HEK293T (cell line): ENCODE data around the gene ZNF862.

Experiments used
- CTCF ChIA-PET: fragments of 350-600 bp; formaldehyde crosslinking; extraction: SDS; loops from one replicate; lab custom pipeline; 2021; ENCODE audit warnings: antibody characterized with exemption, inconsistent platforms; lab: Yijun Ruan, JAX
- POLR2A ChIA-PET: fragments of 350-600 bp; formaldehyde crosslinking; extraction: SDS; loops from one replicate; lab custom pipeline; 2020; ENCODE audit warnings: antibody characterized with exemption, inconsistent platforms; lab: Yijun Ruan, JAX
- DNase-seq: peaks from one replicate; pipeline ENCODE4 v3.0.0; 2012; ENCODE audit warnings: mixed read lengths; ENCODE audit errors: extremely low spot score
- ARNT ChIP-seq: fragments of 450-650 bp; IDR thresholded peaks from 2 replicates; pipeline ENCODE4 v1.6.1; 2017; ENCODE audit warnings: mild to moderate bottlenecking
- BHLHE40 ChIP-seq: fragments of 450-650 bp; IDR thresholded peaks from 2 replicates; pipeline ENCODE4 v1.6.1; 2016; ENCODE audit warnings: mild to moderate bottlenecking, moderate library complexity, borderline replicate concordance
- CTBP1 ChIP-seq: fragments of 450-650 bp; IDR thresholded peaks from 2 replicates; pipeline ENCODE4 v1.6.1; 2016; ENCODE audit warnings: borderline replicate concordance
- ELF4 ChIP-seq: fragments of 450-650 bp; IDR thresholded peaks from 2 replicates; pipeline ENCODE4 v1.6.1; 2017; ENCODE audit warnings: antibody characterized with exemption
- FOXA1 ChIP-seq: fragments of 450-650 bp; IDR thresholded peaks from 2 replicates; pipeline ENCODE4 v1.6.1; 2016; ENCODE audit warnings: mild to moderate bottlenecking
- FOXK2 ChIP-seq: fragments of 450-650 bp; IDR thresholded peaks from 2 replicates; pipeline ENCODE4 v1.6.1; 2016; ENCODE audit warnings: mild to moderate bottlenecking
- FOXM1 ChIP-seq: fragments of 450-650 bp; IDR thresholded peaks from 2 replicates; pipeline ENCODE4 v1.6.1; 2017; ENCODE audit warnings: mild to moderate bottlenecking, borderline replicate concordance
- HDGF ChIP-seq: fragments of 450-650 bp; IDR thresholded peaks from 2 replicates; pipeline ENCODE4 v1.6.1; 2017; ENCODE audit warnings: antibody characterized with exemption, borderline replicate concordance
- L3MBTL2 ChIP-seq: fragments of 450-650 bp; conservative IDR thresholded peaks from 2 replicates; pipeline ENCODE4 v1.6.1; 2016; ENCODE audit warnings: mild to moderate bottlenecking
- LEF1 ChIP-seq: fragments of 450-650 bp; IDR thresholded peaks from 2 replicates; pipeline ENCODE4 v1.6.1; 2017; ENCODE audit warnings: mild to moderate bottlenecking, borderline replicate concordance
- NFRKB ChIP-seq: fragments of 450-650 bp; IDR thresholded peaks from 2 replicates; pipeline ENCODE4 v1.6.1; 2016; ENCODE audit warnings: mild to moderate bottlenecking, moderate library complexity
- SP1 ChIP-seq: fragments of 450-650 bp; IDR thresholded peaks from 2 replicates; pipeline ENCODE4 v1.6.1; 2017
- SUZ12 ChIP-seq: fragments of 450-650 bp; IDR thresholded peaks from 2 replicates; pipeline ENCODE4 v1.6.1; 2016; ENCODE audit warnings: mild to moderate bottlenecking
- TARDBP ChIP-seq: fragments of 450-650 bp; IDR thresholded peaks from 2 replicates; pipeline ENCODE4 v1.6.1; 2016
- ZNF384 ChIP-seq: fragments of 450-650 bp; IDR thresholded peaks from 2 replicates; pipeline ENCODE4 v1.6.1; 2016
- TF ChIP-seq, protein P1 (sequence below): fragments of 450-650 bp; IDR thresholded peaks from 2 replicates; pipeline ENCODE4 v1.6.1; 2016

Gene ZNF862

DNA sequence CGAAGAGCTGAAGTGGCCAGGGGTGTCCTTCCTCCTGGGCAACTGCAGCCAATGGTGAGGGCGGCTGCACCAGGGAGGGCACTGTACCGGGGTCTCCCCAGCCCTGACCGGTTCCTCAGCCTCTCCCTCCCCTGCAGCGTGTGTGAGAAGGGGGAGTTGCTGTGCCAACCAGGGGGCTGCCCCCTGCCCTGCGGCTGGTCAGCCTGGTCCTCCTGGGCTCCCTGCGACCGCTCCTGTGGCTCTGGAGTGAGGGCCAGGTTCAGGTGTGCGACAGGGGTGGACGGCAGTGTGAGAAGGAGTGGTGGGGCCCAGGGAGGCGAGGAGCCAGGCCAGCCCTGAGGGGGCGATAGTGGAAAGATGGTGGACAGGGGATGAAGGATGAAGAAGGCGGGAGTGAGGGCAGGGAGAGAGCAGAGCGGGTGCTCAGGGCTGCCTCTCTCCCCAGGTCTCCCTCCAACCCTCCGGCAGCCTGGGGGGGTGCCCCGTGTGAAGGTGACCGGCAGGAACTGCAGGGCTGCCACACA, 34.6 kb upstream of the ZNF862 start:
- ChIA-PET POLR2A (no interaction called here), CTCF (no interaction called here)
- TF ChIP-seq SP1 (no peak), L3MBTL2 (no peak), HDGF (no peak), ARNT (no peak), FOXK2 (no peak), LEF1 (no peak), FOXM1 (no peak), BHLHE40 (no peak), ZNF384 (no peak), FOXA1 (no peak), TARDBP (no peak), NFRKB (no peak), CTBP1 (no peak), ELF4 (no peak), SUZ12 (no peak)
- TF ChIP-seq, protein P1, sequence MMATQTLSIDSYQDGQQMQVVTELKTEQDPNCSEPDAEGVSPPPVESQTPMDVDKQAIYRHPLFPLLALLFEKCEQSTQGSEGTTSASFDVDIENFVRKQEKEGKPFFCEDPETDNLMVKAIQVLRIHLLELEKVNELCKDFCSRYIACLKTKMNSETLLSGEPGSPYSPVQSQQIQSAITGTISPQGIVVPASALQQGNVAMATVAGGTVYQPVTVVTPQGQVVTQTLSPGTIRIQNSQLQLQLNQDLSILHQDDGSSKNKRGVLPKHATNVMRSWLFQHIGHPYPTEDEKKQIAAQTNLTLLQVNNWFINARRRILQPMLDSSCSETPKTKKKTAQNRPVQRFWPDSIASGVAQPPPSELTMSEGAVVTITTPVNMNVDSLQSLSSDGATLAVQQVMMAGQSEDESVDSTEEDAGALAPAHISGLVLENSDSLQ, result no peak
- no peak for DNase-seq

DNA sequence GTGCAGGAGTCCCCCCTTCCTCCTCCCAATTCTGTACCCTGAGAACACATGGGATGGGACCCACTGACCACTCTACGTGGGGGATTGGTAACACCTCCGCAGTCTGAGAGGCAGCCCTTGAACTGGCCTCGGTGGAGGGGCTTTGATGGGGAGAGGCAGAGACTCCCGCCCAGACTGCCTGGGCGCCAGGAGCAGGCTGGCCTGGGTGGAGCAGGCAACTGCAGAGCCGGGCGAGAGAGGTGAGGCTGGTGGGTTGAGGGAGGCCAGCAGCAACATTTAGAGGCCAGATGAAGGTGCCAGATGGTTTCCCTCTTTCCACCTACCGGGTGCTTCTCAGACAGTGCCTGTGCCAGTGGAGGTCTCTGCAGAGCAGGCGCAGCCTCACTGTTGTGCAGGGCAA, 34.1 kb upstream of the ZNF862 start:
- TF ChIP-seq SP1, result no peak
- no peak for TF ChIP-seq L3MBTL2
- TF ChIP-seq ARNT, result no peak
- CTCF ChIA-PET, result no interaction called here
- POLR2A ChIA-PET, result no interaction called here
- no peak for DNase-seq

DNA sequence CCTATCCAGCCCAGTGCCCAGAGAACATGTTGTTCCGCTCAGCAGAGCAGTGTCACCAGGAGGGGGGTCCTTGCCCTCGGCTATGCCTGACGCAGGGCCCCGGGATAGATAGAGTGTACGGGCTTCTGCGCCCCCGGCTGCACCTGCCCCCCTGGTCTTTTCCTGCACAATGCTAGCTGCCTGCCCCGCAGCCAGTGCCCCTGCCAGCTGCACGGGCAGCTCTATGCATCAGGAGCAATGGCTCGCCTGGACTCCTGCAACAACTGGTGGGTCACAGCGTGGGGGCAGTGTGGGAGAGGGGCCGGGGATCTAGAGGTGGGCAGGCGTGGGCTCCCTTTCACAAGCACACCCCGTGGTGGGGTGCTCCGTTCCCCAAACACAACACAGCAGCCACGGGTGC, 31.4 kb upstream of the ZNF862 start:
- no peak for DNase-seq
- ChIA-PET CTCF (interaction anchor here (0.6 to 3.3 kb wide), 11 partner anchors 9 to 269 kb away, joined by 3 to 20 read pairs (median 4); no protein-coding TSS in a partner anchor), POLR2A (interaction anchor here (0.9 kb wide), 1 partner anchor 30 kb away, joined by 3 read pairs; no protein-coding TSS in a partner anchor)
- no peak for TF ChIP-seq L3MBTL2

DNA sequence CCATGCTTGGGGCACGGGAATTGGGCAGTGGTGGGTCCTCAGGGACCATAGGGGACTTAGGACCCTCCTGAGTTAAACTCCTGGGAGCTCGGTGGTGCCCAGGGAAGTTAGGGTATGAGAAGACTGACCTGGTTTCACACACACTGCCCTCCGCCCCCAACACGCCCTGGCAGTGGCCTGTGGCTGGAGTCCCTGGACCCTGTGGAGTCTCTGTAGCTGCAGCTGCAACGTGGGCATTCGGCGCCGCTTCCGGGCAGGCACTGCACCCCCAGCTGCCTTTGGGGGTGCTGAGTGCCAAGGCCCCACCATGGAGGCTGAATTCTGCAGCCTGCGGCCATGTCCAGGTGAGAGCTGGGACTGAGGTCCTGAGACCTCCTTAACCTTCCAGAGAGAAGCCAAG, 29.9 kb upstream of the ZNF862 start:
- no peak for DNase-seq
- ChIA-PET CTCF (interaction anchor here (0.8 to 3.3 kb wide), 4 partner anchors 9 to 146 kb away, joined by 4 to 20 read pairs (median 11); no protein-coding TSS in a partner anchor), POLR2A (no interaction called here)
- TF ChIP-seq SUZ12 (no peak), HDGF (no peak), BHLHE40 (no peak), ELF4 (no peak), LEF1 (no peak), L3MBTL2 (no peak), CTBP1 (no peak), ZNF384 (no peak), TARDBP (no peak), NFRKB (no peak), FOXM1 (no peak), ARNT (no peak), FOXK2 (no peak), FOXA1 (no peak), SP1 (no peak)
- TF ChIP-seq, protein P1, result no peak

DNA sequence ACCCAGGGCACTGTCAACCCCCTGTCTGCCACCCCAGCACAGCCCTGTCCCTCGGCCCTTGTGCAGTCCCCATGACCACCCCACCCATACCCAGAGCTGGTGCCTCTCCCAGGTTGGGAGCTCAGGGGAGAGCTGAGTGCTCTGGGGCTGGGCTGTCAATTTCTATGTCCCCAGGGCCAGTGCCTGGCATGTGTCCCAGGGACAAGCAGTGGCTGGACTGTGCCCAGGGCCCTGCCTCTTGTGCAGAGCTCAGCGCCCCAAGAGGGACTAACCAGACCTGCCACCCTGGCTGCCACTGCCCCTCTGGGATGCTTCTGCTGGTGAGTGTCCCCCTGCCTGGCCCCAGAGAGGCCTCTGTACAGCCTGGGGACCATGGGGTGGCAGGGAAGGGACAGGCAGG, 29.0 kb upstream of the ZNF862 start:
- CTCF ChIA-PET, result interaction anchor here (0.6 to 3.3 kb wide), 4 partner anchors 8 to 67 kb away, joined by 4 to 20 read pairs (median 10); no protein-coding TSS in a partner anchor
- POLR2A ChIA-PET, result no interaction called here
- no peak for TF ChIP-seq BHLHE40
- TF ChIP-seq SUZ12, result no peak
- TF ChIP-seq, protein P1, result no peak
- no peak for TF ChIP-seq FOXK2
- DNase-seq, result no peak

DNA sequence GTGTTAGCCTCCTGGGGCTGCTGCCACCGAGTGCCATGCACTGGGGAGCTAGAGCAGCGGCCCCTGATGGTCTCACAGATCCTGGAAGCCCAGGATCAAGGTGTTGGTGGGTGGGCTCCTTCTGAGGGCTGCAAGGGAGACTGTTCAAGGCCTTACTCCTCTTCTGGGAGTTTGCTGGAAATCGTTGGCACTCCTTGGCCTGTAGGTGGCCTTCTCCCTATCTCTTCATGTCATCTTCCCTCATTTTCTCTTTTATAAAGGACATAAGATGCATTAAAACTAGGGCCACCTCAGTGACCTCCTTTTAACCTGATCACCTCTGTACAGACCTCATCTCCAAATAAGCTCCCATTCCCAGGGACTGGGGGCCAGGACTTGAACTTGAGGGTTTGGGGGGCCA, 27.0 kb upstream of the ZNF862 start:
- POLR2A ChIA-PET, result no interaction called here
- CTCF ChIA-PET, result interaction anchor here (0.6 to 2.8 kb wide), 3 partner anchors 12 to 391 kb away, joined by 3 to 17 read pairs (median 3); no protein-coding TSS in a partner anchor
- DNase-seq, result no peak
- no peak for TF ChIP-seq TARDBP
- TF ChIP-seq, protein P1, result no peak
- TF ChIP-seq LEF1, result no peak
- TF ChIP-seq SUZ12, result no peak
- TF ChIP-seq NFRKB, result no peak
- no peak for TF ChIP-seq L3MBTL2
- TF ChIP-seq FOXA1, result no peak
- TF ChIP-seq FOXK2, result no peak
- no peak for TF ChIP-seq FOXM1
- no peak for TF ChIP-seq BHLHE40
- TF ChIP-seq ZNF384, result no peak
- TF ChIP-seq SP1, result no peak
- no peak for TF ChIP-seq ARNT
- TF ChIP-seq CTBP1, result no peak
- no peak for TF ChIP-seq ELF4
- TF ChIP-seq HDGF, result no peak
